ENCODE measurements around the gene NRCAM.

Gene NRCAM

GRCh38 chr7:108149908-108150307 lies 306.3 kb downstream of the NRCAM start:
- TF ChIP-seq, protein P1, sequence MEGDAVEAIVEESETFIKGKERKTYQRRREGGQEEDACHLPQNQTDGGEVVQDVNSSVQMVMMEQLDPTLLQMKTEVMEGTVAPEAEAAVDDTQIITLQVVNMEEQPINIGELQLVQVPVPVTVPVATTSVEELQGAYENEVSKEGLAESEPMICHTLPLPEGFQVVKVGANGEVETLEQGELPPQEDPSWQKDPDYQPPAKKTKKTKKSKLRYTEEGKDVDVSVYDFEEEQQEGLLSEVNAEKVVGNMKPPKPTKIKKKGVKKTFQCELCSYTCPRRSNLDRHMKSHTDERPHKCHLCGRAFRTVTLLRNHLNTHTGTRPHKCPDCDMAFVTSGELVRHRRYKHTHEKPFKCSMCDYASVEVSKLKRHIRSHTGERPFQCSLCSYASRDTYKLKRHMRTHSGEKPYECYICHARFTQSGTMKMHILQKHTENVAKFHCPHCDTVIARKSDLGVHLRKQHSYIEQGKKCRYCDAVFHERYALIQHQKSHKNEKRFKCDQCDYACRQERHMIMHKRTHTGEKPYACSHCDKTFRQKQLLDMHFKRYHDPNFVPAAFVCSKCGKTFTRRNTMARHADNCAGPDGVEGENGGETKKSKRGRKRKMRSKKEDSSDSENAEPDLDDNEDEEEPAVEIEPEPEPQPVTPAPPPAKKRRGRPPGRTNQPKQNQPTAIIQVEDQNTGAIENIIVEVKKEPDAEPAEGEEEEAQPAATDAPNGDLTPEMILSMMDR (IDR thresholded peaks at IDR 0.05; ENCODE audit: insufficient read depth, missing control alignments), result no peak
- FAIRE-seq (no peak), DNase-seq (ENCODE audit: insufficient read length, low spot score) (no peak)

- no peak for DNase-seq (ENCODE audit: insufficient read length, low spot score)
- TF ChIP-seq, protein P1 (IDR thresholded peaks at IDR 0.05; ENCODE audit: insufficient read depth, missing control alignments), result no peak
- FAIRE-seq, result no peak
Measured at GRCh38 chr7:108149119-108149518, 307.1 kb downstream of the NRCAM start.

GRCh38 chr7:108147031-108147563 lies 309.1 kb downstream of the NRCAM start:
- no peak for FAIRE-seq

DNA sequence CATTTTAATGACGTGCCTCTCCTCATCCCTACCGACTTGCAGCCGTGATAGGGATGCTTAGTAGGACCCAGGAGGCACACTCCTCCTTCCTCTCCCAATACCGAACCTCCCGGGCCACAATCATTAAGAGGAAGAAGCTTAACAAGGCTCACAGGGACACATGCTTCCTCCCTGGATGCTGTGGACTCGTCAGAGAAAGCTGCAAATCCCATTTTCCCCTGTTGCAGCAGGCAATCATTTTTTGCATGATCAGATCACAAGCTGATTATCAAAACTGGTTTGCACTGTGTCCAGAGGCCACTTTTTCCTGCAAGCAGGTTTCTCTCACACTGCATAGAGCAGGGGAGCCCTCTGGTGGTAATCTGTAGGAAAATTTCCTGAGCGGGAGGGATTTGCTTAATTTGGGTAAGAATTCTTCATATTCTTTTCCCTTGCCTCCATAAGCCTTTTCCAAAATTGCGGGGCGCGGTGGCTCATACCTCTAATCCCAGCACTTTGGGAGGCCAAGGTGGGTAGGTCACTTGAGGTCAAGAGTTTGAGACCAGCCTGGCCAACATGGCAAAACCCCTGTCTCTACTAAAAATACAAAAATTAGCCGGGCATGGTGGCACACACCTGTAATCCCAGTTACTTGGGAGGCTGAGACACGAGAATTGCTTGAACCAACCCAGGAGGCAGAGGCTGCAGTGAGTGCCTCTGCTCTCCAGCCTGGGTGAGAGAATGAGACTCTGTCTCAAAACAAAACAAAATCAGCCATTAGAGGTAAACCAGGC lies 310.0 kb downstream of the NRCAM start:
- FAIRE-seq, result peak; percentile 6
- DNase-seq (ENCODE audit: insufficient read length, low spot score), result no peak
- TF ChIP-seq, protein P1 (IDR thresholded peaks at IDR 0.05; ENCODE audit: insufficient read depth, missing control alignments), result peak; percentile 85

More at GRCh38 chr7:108147031-108147563, 309.1 kb downstream of the NRCAM start:
- TF ChIP-seq, protein P1 (IDR thresholded peaks at IDR 0.05; ENCODE audit: insufficient read depth, missing control alignments), result no peak
- no peak for DNase-seq (ENCODE audit: insufficient read length, low spot score)

DNA sequence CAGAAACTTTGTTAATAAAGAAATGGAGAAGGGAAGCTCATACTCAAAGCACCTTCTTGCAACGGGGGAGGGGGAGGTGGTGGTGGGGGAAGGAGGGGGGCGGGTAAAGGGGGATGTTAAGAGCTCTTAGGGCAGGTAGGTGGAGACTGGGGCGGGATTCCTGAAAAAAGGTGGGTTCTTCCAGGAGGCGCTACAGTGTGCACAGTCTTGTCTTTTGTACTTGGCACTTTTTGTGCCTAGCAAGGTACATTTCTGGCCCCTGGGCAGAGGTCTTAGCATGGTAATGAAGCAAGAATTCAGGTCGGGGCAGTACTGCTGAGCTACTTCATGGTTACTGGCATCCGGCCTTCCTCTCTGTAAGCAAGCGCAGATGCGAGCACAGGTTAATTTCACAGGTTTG lies 310.8 kb downstream of the NRCAM start:
- FAIRE-seq, result no peak
- TF ChIP-seq, protein P1 (IDR thresholded peaks at IDR 0.05; ENCODE audit: insufficient read depth, missing control alignments), result no peak
- DNase-seq (ENCODE audit: insufficient read length, low spot score), result no peak

DNA sequence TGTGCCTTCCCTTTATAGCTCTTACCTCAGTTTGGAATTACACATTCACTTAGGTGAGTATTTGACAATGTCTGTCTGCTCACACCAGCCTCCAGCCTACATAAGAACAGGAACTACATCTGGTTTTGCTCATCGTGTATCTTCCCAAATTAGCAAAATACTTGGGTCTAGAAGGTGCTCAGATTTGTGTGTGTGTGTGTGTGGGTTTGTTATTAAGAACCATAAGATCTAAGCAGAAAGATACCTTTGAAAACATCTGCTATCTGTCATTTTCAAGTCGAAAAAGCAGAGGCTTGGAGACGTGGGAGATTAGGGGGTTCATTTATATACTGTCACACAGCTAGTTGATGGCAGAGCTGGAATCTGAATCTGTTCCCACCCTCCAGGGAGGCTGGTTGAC lies 311.3 kb downstream of the NRCAM start:
- no peak for FAIRE-seq
- TF ChIP-seq, protein P1 (IDR thresholded peaks at IDR 0.05; ENCODE audit: insufficient read depth, missing control alignments), result no peak
- no peak for DNase-seq (ENCODE audit: insufficient read length, low spot score)

All from D721Med (cell line).